Measurements from ENCODE around the gene TIGD4.
"Not testable (repeated sequence)": the region's sequence is repeated elsewhere in the genome, so short reads cannot be mapped to it uniquely, and the experiment has no call there.

Gene TIGD4

DNA sequence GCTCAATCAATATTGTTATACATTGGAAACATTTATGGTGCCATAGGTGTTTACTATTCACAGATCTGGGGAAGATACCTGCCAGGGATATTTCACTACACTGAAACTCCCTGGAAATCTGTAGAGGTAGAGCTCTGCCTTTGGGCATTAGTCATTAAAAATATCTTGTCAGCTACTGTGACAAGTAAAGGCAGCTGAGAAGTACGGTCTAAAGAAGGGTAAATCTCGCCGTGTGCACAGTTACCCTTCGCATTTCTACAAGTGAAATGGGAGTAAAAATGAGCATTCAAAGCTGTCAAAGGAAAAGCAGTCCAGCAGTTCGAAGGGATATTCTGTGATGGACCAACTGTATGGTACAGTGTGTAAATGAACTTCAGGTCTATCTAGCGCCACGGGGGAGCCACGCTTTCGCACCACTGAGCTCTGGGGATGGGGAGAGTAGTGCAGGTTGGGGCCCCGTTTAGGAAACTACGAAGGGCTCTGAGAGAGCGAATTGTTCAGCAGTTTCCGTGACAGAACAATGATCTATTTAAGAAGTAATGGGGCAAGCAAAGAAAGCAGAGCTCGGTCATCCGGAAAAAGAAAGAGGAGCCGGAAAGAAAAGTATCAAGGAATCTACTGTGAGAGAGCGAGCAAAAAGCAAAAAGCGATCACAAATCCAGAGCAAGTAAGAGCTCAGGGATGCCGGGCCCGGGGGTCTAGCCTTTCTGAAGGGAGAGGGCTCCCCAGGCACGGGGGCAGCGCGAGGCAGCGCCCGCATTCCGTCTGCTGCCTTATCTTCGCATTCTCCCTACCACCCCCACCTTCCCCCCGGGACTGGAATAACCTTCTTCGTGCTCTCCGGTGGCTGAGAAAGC, 646 bp downstream of the TIGD4 start:
- peak in 1 of 2 experiments; percentile 32 for DNase-seq

DNA sequence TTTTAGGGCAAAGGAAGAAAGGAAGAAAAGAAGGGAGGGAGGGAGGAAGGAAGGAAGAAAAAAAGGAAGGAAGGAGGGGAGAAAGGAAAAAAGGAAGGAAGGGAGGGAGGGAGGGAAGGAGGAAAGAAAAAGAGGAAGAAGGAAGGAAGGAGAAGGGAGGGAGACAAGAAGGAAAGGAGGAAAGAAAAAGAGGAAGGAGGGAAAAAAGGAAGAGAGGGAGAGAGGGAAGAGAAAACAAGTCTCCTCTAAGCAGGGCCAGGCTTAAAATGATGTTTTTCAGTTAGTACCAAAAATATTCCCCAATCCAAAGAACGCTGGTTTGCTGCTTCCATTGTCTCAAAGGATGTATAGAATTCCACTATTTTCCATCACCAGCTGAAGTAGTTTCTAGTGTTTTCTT, 2.0 kb downstream of the TIGD4 start:
- DNase-seq: no peak

- no peak for DNase-seq
Measured at GRCh38 chr4:152776352-152776751, 3.2 kb downstream of the TIGD4 start.

DNA sequence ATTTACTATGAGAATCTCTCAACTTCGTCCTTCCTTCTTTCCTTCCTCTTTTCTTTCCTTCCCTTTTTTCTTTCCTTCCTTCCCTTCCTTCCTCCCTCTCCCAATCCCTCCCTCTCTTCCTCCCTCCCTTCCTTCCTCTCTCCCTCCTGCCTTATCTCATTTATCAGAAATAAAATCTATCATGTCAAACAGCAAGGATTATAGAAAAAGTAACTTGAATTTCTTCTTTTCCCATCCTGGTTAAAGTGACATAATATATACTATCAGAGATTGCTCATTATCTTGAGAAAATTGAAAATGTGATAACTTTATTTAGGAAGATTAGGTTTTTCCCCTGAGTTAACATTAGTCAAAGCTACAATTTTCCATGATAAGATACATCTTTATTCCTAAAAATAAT, 5.6 kb downstream of the TIGD4 start:
- no peak for DNase-seq

DNA sequence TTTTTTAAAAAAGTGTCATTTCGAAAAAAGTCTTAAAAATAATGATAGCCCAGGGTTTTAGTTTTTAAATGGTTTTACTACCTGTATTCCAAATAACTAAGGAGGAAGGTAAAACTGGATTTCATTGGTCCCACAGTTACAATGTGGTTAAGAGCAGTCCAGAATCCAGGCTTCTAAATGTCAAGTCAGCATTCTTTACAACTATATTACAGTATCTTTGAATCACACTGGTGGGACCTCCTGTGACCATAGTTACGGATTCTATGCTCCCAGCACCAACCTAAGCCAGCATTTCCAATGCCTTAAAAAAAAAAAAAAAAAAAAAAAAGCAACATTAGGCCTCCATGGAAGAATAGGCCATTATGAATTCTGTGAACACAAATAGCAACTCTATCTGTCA, 6.2 kb downstream of the TIGD4 start:
- no peak for DNase-seq

DNA sequence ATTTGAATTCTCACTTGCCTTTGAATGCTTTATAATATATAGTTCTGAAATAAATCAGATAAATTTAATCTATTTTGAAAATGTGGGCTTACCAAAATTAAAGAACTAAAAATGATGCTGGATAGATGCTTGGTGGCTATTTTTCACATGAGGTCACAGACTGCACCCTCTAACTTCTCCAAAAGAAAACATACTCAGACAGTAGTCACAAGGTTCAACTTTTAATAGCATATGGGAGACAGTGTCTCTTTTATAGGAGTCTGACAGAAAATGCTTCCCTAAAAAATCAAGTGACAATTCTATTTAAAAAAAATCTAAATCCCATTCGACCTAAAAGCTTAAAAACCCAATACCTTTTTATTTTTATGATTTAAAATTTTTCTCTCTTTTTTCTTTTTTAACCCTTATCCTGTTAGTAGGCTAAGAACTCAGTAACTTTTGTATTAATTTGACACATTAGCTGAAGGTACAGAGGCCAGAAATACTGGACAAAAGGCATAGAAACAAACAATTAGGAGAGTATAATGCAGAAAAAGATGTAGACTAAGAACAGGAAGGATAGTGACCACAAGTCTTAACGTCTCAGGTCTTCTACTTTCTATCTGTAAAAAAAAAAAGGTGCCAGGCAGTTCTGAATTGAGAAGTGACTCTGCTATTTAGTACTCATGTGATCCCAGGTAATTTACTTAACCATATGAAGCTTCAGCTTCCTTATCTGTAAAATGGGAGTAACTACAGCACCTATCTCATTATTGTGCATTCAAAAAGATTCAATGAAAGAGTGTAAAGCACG, 7.6 kb downstream of the TIGD4 start:
- DNase-seq: no peak

- not testable (repeated sequence) for DNase-seq
Measured at GRCh38 chr4:152765069-152765737, 14.3 kb downstream of the TIGD4 start.

DNA sequence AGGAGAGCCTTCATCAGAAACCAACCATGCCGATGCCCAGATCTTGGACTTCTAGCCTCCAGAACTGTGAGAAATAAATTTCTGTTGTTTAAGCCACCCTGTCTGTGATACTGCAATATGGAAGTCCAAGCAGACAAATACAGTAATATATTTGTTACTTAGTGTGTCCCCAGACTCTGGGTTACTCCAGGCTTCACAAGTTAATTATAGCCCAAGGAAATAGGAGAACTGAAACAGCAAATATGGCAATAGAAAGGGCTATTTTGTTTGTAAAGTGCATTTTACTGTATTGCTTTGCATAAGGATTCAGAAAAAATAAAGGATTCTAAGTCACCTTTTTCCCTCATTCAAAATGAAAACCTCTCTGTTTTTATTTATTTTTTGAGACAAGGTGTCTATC, 15.7 kb downstream of the TIGD4 start:
- no peak for DNase-seq

DNA sequence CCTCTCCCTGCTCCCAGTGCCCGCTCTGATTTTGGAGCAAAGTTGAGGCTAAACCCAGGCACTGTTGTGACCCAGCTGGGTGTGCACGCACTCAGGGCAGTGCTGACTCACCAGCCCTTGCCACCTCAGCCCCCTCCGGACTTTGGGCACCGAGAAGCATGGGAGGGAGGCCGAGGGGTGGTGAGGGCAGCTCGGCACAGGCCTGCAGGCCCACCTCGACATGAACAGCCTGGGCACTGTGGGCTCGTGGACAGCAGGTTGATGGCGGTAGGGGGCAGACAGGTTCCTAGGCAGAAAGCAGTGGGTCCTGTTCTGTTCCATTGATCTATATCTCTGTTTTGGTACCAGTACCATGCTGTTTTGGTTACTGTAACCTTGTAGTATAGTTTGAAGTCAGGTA, 30.9 kb downstream of the TIGD4 start:
- no peak for DNase-seq

GRCh38 chr4:152747444-152747843, 32.1 kb downstream of the TIGD4 start:
- DNase-seq: no peak

DNA sequence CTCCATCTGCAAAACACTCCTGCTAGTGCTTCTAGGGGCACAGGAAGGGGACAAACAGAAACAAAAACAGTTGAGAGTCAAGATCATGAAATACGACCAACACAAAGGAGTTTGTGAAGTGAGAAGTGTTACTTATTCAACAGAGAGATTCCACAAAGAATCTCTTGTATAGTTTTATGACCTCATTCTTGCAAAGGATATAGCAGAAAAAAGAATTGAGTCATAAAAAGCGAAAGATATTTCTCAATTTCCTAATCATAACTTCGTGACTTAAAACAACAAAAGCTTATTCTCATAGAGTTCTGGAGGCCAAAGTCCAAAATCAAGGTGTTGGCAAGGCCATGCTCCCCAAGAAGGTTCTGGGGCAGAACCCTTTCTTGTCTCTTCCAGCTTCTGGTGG, 40.7 kb downstream of the TIGD4 start:
- no peak for DNase-seq

DNA sequence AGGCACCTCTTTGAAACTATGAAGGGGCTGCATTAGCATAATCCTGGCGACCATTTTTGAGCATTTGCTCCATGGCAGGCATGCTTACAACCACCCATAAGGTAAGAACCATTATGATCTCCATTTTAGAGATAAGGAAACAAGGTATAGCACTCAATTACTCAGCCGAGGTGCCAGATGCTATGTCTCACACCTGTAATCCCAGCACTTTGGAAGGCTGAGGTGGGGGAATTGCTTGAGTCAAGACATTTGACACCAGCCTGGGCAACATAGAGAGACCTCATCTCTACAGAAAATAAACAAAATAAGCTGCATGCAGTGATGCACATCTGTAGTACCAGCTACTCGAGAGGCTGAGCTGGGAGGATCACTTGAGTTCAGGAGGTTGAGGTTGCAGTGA, 43.6 kb downstream of the TIGD4 start:
- no peak for DNase-seq

GRCh38 chr4:152735396-152735859, 44.1 kb downstream of the TIGD4 start:
- peak; percentile 23 to 33 for DNase-seq

- no peak for DNase-seq
Measured at GRCh38 chr4:152734699-152735050, 44.9 kb downstream of the TIGD4 start.

GRCh38 chr4:152734015-152734698, 45.4 kb downstream of the TIGD4 start:
- DNase-seq: no peak

DNA sequence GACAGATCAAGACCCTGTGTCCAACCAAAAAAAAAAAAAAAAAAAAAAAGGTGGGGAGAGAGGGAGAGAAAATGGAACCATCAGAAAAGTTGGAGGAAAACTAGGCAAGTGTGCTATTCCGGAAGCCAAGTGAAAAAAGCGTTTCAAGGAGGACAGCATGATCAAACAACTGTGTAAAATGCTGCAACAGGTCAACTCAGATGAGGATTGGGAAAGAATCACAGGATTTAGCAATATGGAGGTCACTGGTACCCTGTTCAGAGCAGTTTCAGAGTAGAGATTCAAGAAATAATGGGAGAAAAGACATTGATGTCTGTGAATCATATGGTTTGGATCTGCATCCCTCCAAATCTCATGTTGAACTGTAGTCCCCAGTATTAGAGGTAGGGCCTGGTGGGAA, 47.5 kb downstream of the TIGD4 start:
- no peak for DNase-seq

DNA sequence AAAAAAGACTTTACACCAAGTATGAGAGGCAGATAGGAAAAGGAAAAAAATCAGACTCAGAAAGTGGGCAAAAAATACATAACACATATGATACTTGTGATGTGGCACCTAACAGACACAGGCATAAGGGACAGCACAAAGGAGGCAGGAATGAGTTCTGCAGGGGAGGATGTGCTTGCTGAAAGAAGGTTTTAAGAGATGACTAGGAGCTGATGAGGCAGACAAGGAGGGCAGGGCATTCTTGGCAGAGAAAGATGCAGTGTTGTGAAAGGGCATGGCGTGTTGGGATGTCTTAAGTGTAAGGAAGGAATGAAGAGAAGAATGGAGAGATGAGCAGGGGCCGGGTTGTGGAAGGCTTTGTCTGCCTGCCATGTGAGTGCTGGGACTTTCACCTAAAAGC, 50.1 kb downstream of the TIGD4 start:
- DNase-seq: no peak

DNA sequence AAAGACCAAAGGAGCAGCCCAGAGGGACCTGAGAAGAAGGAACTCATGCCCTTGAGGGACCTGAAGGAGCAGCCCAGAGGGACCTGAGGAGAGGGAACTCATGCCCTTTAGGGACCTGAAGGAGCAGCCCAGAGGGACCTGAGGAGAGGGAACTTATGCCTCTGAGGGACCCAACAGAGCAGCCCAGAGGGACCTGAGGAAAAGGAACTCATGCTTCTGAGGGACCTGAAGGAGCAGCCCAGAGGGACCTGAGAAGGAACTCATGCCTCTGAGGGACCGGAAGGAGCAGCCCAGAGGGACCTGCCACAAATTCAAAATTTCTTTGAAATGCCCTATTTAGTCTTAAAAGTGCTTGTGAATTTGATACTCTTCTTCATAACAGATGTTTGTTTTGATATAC, 51.2 kb downstream of the TIGD4 start:
- no peak for DNase-seq

GRCh38 chr4:152727784-152728183, 51.7 kb downstream of the TIGD4 start:
- no peak for DNase-seq

GRCh38 chr4:152724494-152724893, 55.0 kb downstream of the TIGD4 start:
- DNase-seq: no peak

GRCh38 chr4:152723236-152723635, 56.3 kb downstream of the TIGD4 start:
- DNase-seq: no peak

- no peak for DNase-seq
Measured at GRCh38 chr4:152719801-152720556, 59.6 kb downstream of the TIGD4 start.
